Neuronal stem cell (in vitro differentiated cells): Measurements from ENCODE around the gene GNAQ.

Experiments used
- DNase-seq: peaks from one replicate; pipeline ENCODE4 v3.0.0-alpha.2; 2013; ENCODE audit warnings: low spot score
- H2AFZ ChIP-seq: one replicate; pipeline ENCODE4 v1.6.1; 2013; ENCODE audit warnings: mild to moderate bottlenecking, low read length, inconsistent platforms
- H2AK5ac ChIP-seq: 2 replicates; pipeline ENCODE4 v1.6.1; 2013; ENCODE audit warnings: low read depth, mild to moderate bottlenecking, inconsistent platforms, low read length, moderate library complexity, mixed read lengths
- H2BK120ac ChIP-seq: 2 replicates; pipeline ENCODE4 v1.6.1; 2013; ENCODE audit warnings: low read depth, mild to moderate bottlenecking, inconsistent platforms, low read length, moderate library complexity, mixed read lengths
- H2BK12ac ChIP-seq: one replicate; pipeline ENCODE4 v1.6.1; 2013; ENCODE audit warnings: low read length, inconsistent platforms
- H2BK15ac ChIP-seq: 2 replicates; pipeline ENCODE4 v1.6.1; 2013; ENCODE audit warnings: mild to moderate bottlenecking, low read length, inconsistent platforms, mixed read lengths
- H2BK5ac ChIP-seq: one replicate; pipeline ENCODE4 v1.6.1; 2013; ENCODE audit warnings: inconsistent platforms, mild to moderate bottlenecking, low read length, moderate library complexity
- H3K14ac ChIP-seq: one replicate; pipeline ENCODE4 v1.6.1; 2013; ENCODE audit warnings: low read length, inconsistent platforms
- H3K18ac ChIP-seq: 2 replicates; pipeline ENCODE4 v1.6.1; 2013; ENCODE audit warnings: low read length, inconsistent platforms
- H3K23ac ChIP-seq: 2 replicates; pipeline ENCODE4 v1.6.1; 2013; ENCODE audit warnings: low read depth, mild to moderate bottlenecking, mixed read lengths, low read length, inconsistent platforms; ENCODE audit not compliant: poor library complexity
- H3K27ac ChIP-seq: replicated peaks from 3 replicates; pipeline ENCODE4 v1.5.1; 2013; ENCODE audit warnings: low read length, inconsistent platforms
- H3K27me3 ChIP-seq, 3 experiments: 2 replicates each; pipeline ENCODE4 v1.6.1; 2013; ENCODE audit warnings: low read length in 3 of 3, mild to moderate bottlenecking in 2 of 3, inconsistent platforms in 1 of 3, low read depth in 1 of 3, mixed read lengths in 1 of 3, moderate library complexity in 1 of 3; ENCODE audit not compliant: control insufficient read depth in 3 of 3, insufficient read depth in 3 of 3
- H3K36me3 ChIP-seq, 2 donors: replicated peaks in 1 of 2; 2 replicates each; pipeline ENCODE4 v1.6.1; 2013; ENCODE audit warnings: low read length in 2 of 2; ENCODE audit not compliant: control insufficient read depth in 2 of 2, insufficient read depth in 2 of 2
- H3K4ac ChIP-seq: 2 replicates; pipeline ENCODE4 v1.6.1; 2013; ENCODE audit warnings: inconsistent platforms, mild to moderate bottlenecking, low read length, moderate library complexity
- H3K4me1 ChIP-seq, 2 donors: 1 replicate in 1 of 2; 2 replicates in 1 of 2; pipeline ENCODE4 v1.6.1; 2013; ENCODE audit warnings: low read length in 2 of 2, low read depth in 1 of 2; ENCODE audit not compliant: control insufficient read depth in 2 of 2, insufficient read depth in 1 of 2
- H3K4me2 ChIP-seq: one replicate; pipeline ENCODE4 v1.6.1; 2013; ENCODE audit warnings: mild to moderate bottlenecking, low read length, inconsistent platforms; ENCODE audit not compliant: insufficient read depth, poor library complexity, severe bottlenecking
- H3K4me3 ChIP-seq, 2 donors: 2 replicates each; pipeline ENCODE4 v1.5.1; 2013; ENCODE audit warnings: low read length in 2 of 2, mild to moderate bottlenecking in 2 of 2, inconsistent platforms in 1 of 2, moderate library complexity in 1 of 2
- H3K79me1 ChIP-seq: one replicate; pipeline ENCODE4 v1.6.1; 2013; ENCODE audit warnings: low read depth, mild to moderate bottlenecking, inconsistent platforms, low read length, moderate library complexity
- H3K9ac ChIP-seq: one replicate; pipeline ENCODE4 v1.6.1; 2013; ENCODE audit warnings: mild to moderate bottlenecking, low read depth, low read length, inconsistent platforms; ENCODE audit not compliant: poor library complexity
- H3K9me3 ChIP-seq, 2 donors: replicated peaks in 1 of 2; 2 replicates each; pipeline versions ENCODE3 to v1.6.1; 2013; ENCODE audit warnings: low read length in 2 of 2, mild to moderate bottlenecking in 2 of 2, inconsistent platforms in 1 of 2, low read depth in 1 of 2, mixed read lengths in 1 of 2, moderate library complexity in 1 of 2; ENCODE audit not compliant: control insufficient read depth in 2 of 2, insufficient read depth in 1 of 2
- H4K8ac ChIP-seq: one replicate; pipeline ENCODE4 v1.6.1; 2013; ENCODE audit warnings: low read depth, mild to moderate bottlenecking, inconsistent platforms, low read length, moderate library complexity
- H4K91ac ChIP-seq: one replicate; pipeline ENCODE4 v1.6.1; 2013; ENCODE audit warnings: low read length, low read depth, mild to moderate bottlenecking, inconsistent platforms; ENCODE audit not compliant: poor library complexity
- WGBS, 2 donors: extraction: QIAGEN DNeasy Blood & Tissue Kit; methylation state at CpG; one replicate each; pipeline ENCODE4 v1.1.7; 2013; ENCODE audit warnings: missing lambda C conversion rate in 2 of 2, mixed read lengths in 1 of 2; ENCODE audit not compliant: insufficient read length in 2 of 2, insufficient replicate concordance in 1 of 2; ENCODE audit errors: extremely low coverage in 2 of 2; 5-methylcytosine and 5-hydroxymethylcytosine counted together

The GNAQ gene

GRCh38 chr9:77847626-77848025 is 184.0 kb downstream of the GNAQ start:
- Histone ChIP-seq H3K14ac (no peak overlapping the region), H2BK5ac (no peak overlapping the region), H2BK15ac (no peak overlapping the region), H3K4me3 (no peak overlapping the region), H2BK120ac (no peak overlapping the region), H3K9ac (no peak overlapping the region), H2AK5ac (no peak overlapping the region), H3K36me3 (no peaks in the 10 kb centered on the region), H3K23ac (no peak overlapping the region), H2AFZ (no peak overlapping the region), H3K27me3 (no peaks in the 10 kb centered on the region), H3K4ac (no peak overlapping the region), H4K8ac (no peak overlapping the region), H3K79me1 (peaks cover 4% of the 10 kb centered on the region), H3K4me1 (peaks cover 0 to 15% of the 10 kb centered on the region in 2 donors), H3K4me2 (no peak overlapping the region), H3K9me3 (no peaks in the 10 kb centered on the region), H4K91ac (no peak overlapping the region), H3K27ac (no peak overlapping the region), H2BK12ac (no peak overlapping the region), H3K18ac (no peak overlapping the region)
- DNase-seq: no peak
- WGBS, 2 donors: no CpG with 5 or more reads among the region's 2 CpGs

- WGBS, 2 donors: no CpG with 5 or more reads among the region's 8 CpGs
- H2AK5ac ChIP-seq: no peak overlapping the region
- no peak overlapping the region for H3K4me3 ChIP-seq
Observed at GRCh38 chr9:77847059-77847499, 184.5 kb downstream of the GNAQ start.

GRCh38 chr9:77844415-77844814 is 187.2 kb downstream of the GNAQ start:
- Histone ChIP-seq H3K27me3 (no peaks in the 10 kb centered on the region), H3K9me3 (no peaks in the 10 kb centered on the region), H2BK120ac (no peak overlapping the region), H2BK12ac (no peak overlapping the region), H4K91ac (no peak overlapping the region), H2BK15ac (no peak overlapping the region), H3K27ac (no peak overlapping the region), H3K4me2 (no peak overlapping the region), H2AFZ (no peak overlapping the region), H3K36me3 (no peaks in the 10 kb centered on the region), H3K23ac (no peak overlapping the region), H2BK5ac (no peak overlapping the region), H3K4ac (no peak overlapping the region), H3K9ac (no peak overlapping the region), H3K79me1 (no peaks in the 10 kb centered on the region), H4K8ac (no peak overlapping the region), H3K18ac (no peak overlapping the region), H3K4me1 (peaks cover 0 to 15% of the 10 kb centered on the region in 2 donors), H2AK5ac (no peak overlapping the region), H3K4me3 (no peak overlapping the region), H3K14ac (no peak overlapping the region)
- no peak for DNase-seq
- no CpG with 5 or more reads among the region's 4 CpGs for WGBS, 2 donors

More at GRCh38 chr9:77847059-77847499, 184.5 kb downstream of the GNAQ start:
- Histone ChIP-seq H3K4me2 (no peak overlapping the region), H3K27me3 (no peaks in the 10 kb centered on the region), H3K36me3 (no peaks in the 10 kb centered on the region), H3K18ac (no peak overlapping the region), H3K4ac (no peak overlapping the region), H4K8ac (no peak overlapping the region), H3K27ac (no peak overlapping the region), H3K9me3 (no peaks in the 10 kb centered on the region), H2BK120ac (no peak overlapping the region), H4K91ac (no peak overlapping the region), H3K79me1 (peaks cover 4% of the 10 kb centered on the region), H2AFZ (no peak overlapping the region), H2BK15ac (no peak overlapping the region), H2BK12ac (no peak overlapping the region), H2BK5ac (no peak overlapping the region), H3K4me1 (peaks cover 0 to 15% of the 10 kb centered on the region in 2 donors), H3K9ac (no peak overlapping the region), H3K14ac (no peak overlapping the region), H3K23ac (no peak overlapping the region)
- no peak for DNase-seq

- H2BK5ac ChIP-seq: no peak overlapping the region
- H2AFZ ChIP-seq: no peak overlapping the region
- DNase-seq: no peak
- no peak overlapping the region for H2BK15ac ChIP-seq
- H3K4ac ChIP-seq: no peak overlapping the region
- H4K91ac ChIP-seq: no peak overlapping the region
- no peak overlapping the region for H3K18ac ChIP-seq
- no peaks in the 10 kb centered on the region for H3K79me1 ChIP-seq
- H3K27ac ChIP-seq: no peak overlapping the region
- no peaks in the 10 kb centered on the region for H3K27me3 ChIP-seq
- no CpG with 5 or more reads among the region's 1 CpG for WGBS, 2 donors
- H3K23ac ChIP-seq: no peak overlapping the region
- H3K4me2 ChIP-seq: no peak overlapping the region
- H2AK5ac ChIP-seq: no peak overlapping the region
- no peak overlapping the region for H3K14ac ChIP-seq
- no peaks in the 10 kb centered on the region for H3K9me3 ChIP-seq
- H3K4me3 ChIP-seq: no peak overlapping the region
- H2BK120ac ChIP-seq: no peak overlapping the region
- H3K4me1 ChIP-seq: peaks cover 0 to 13% of the 10 kb centered on the region in 2 donors
- no peak overlapping the region for H3K9ac ChIP-seq
- no peaks in the 10 kb centered on the region for H3K36me3 ChIP-seq
- no peak overlapping the region for H4K8ac ChIP-seq
- no peak overlapping the region for H2BK12ac ChIP-seq
Observed at GRCh38 chr9:77843871-77844155, 187.8 kb downstream of the GNAQ start.
